Measurements from ENCODE around the gene SUPT20HL2.
"Not testable (repeated sequence)": the region's sequence is repeated elsewhere in the genome, so short reads cannot be mapped to it uniquely, and the experiment has no call there.

SUPT20HL2 gene

GRCh38 chrX:24314019-24314635 is at the start of gene SUPT20HL2:
SUPT20HL2 (minus strand) TSS chrX:24314069; CDS start chrX:24313315, 754 bp downstream.
- H3K4me3 ChIP-seq (replicated peaks; ENCODE audit: low read depth, low read length), result no peak within 1 kb of the TSS
- TF ChIP-seq CTCF (IDR thresholded peaks at IDR 0.05; ENCODE audit: low read length, missing control alignments), result no peak
- no peak for DNase-seq (ENCODE audit: low read depth)

- not testable (repeated sequence) for DNase-seq (ENCODE audit: low read depth); H3K4me3 ChIP-seq (replicated peaks; ENCODE audit: low read depth, low read length)
These were observed 48.3 kb upstream of the SUPT20HL2 start for GRCh38 chrX:24362089-24362745.

GRCh38 chrX:24360272-24360671 is 46.4 kb upstream of the SUPT20HL2 start, which contains the start of gene SUPT20HL1:
SUPT20HL1 (plus strand) TSS chrX:24360639; CDS start chrX:24362761, 2,122 bp downstream.
- DNase-seq (ENCODE audit: low read depth), result no peak
- H3K4me3 ChIP-seq (replicated peaks; ENCODE audit: low read depth, low read length), result no peak within 1 kb of the TSS
- no peak for TF ChIP-seq CTCF (IDR thresholded peaks at IDR 0.05; ENCODE audit: low read length, missing control alignments)

GRCh38 chrX:24357106-24357505 is 43.2 kb upstream of the SUPT20HL2 start:
- no peak overlapping the region for H3K4me3 ChIP-seq (replicated peaks; ENCODE audit: low read depth, low read length)
- peak; percentile 63 for DNase-seq (ENCODE audit: low read depth)
- no peak for TF ChIP-seq CTCF (IDR thresholded peaks at IDR 0.05; ENCODE audit: low read length, missing control alignments)

- DNase-seq (ENCODE audit: low read depth), result no peak
- no peak overlapping the region for H3K4me3 ChIP-seq (replicated peaks; ENCODE audit: low read depth, low read length)
- TF ChIP-seq CTCF (IDR thresholded peaks at IDR 0.05; ENCODE audit: low read length, missing control alignments), result no peak
These were observed 41.2 kb upstream of the SUPT20HL2 start for GRCh38 chrX:24355095-24355494.

- DNase-seq (ENCODE audit: low read depth), result no peak
- TF ChIP-seq CTCF (IDR thresholded peaks at IDR 0.05; ENCODE audit: low read length, missing control alignments), result no peak
- H3K4me3 ChIP-seq (replicated peaks; ENCODE audit: low read depth, low read length), result no peak overlapping the region
These were observed 36.3 kb upstream of the SUPT20HL2 start for GRCh38 chrX:24350217-24350616.

GRCh38 chrX:24347881-24348280 is 34.0 kb upstream of the SUPT20HL2 start:
- DNase-seq (ENCODE audit: low read depth), result peak; percentile 39
- no peak for TF ChIP-seq CTCF (IDR thresholded peaks at IDR 0.05; ENCODE audit: low read length, missing control alignments)
- no peak overlapping the region for H3K4me3 ChIP-seq (replicated peaks; ENCODE audit: low read depth, low read length)

All from fibroblast of pulmonary artery (primary cell).